IMR-90 (cell line): ENCODE data around the gene IL13. TPM values are rescaled to one million over a fixed set of nuclear protein-coding genes. Genes with fewer than 3 reads are reported as not detected.

Experiments used
- ATAC-seq: fragments of 200-7000 bp; cut with Tn5 transposase; 2 replicates; pipeline ENCODE4 v1.9.1; 2020; ENCODE audit warnings: low read depth, mild to moderate bottlenecking, moderate library complexity
- BruUV-seq: library from RNA; stranded (reverse); fragments of 400-500 nt; replicated peaks from 2 replicates; lab custom pipeline; 2021; lab: Mats Ljungman, UMichigan
- CTCF ChIA-PET: fragments of 300-600 bp; formaldehyde crosslinking; extraction: SDS; loops from one replicate; lab custom pipeline; 2021; ENCODE audit warnings: antibody characterized with exemption; lab: Yijun Ruan, JAX
- POLR2A ChIA-PET: fragments of 300-600 bp; sonication (Branson Sonifier 250); formaldehyde crosslinking; loops from one replicate; lab custom pipeline; 2022; ENCODE audit warnings: antibody characterized with exemption; ENCODE audit not compliant: unreplicated experiment; lab: Charles Lee
- DNase-seq: peaks from one replicate; pipeline ENCODE4 v3.0.0; 2013
- H2AFZ ChIP-seq: replicated peaks from 2 replicates; pipeline ENCODE3; 2013; ENCODE audit warnings: low read length, mild to moderate bottlenecking; ENCODE audit not compliant: poor library complexity
- H2AK5ac ChIP-seq: 2 replicates; pipeline ENCODE4 v1.6.1; 2013; ENCODE audit warnings: low read depth, low read length, inconsistent platforms
- H2AK9ac ChIP-seq: replicated peaks from 2 replicates; pipeline ENCODE3; 2013; ENCODE audit warnings: mild to moderate bottlenecking, low read depth, low read length, moderate library complexity; ENCODE audit not compliant: poor library complexity
- H2BK120ac ChIP-seq: 2 replicates; pipeline ENCODE4 v1.6.1; 2013; ENCODE audit warnings: low read depth, low read length, inconsistent platforms
- H2BK15ac ChIP-seq: 3 replicates; pipeline ENCODE4 v1.6.1; 2013; ENCODE audit warnings: low read depth, low read length, inconsistent platforms
- H2BK20ac ChIP-seq: 2 replicates; pipeline ENCODE4 v1.6.1; 2013; ENCODE audit warnings: low read depth, mild to moderate bottlenecking, inconsistent platforms, low read length, moderate library complexity
- H2BK5ac ChIP-seq: 2 replicates; pipeline ENCODE4 v1.6.1; 2013; ENCODE audit warnings: mild to moderate bottlenecking, low read depth, low read length, inconsistent platforms; ENCODE audit not compliant: poor library complexity, severe bottlenecking
- H3K14ac ChIP-seq: replicated peaks from 2 replicates; pipeline ENCODE4 v1.6.1; 2013; ENCODE audit warnings: low read depth, low read length, inconsistent platforms
- H3K18ac ChIP-seq: 2 replicates; pipeline ENCODE4 v1.6.1; 2013; ENCODE audit warnings: low read depth, low read length, control low read depth
- H3K23ac ChIP-seq: 2 replicates; pipeline ENCODE4 v1.6.1; 2013; ENCODE audit warnings: low read depth, low read length, inconsistent platforms
- H3K27ac ChIP-seq: 2 replicates; pipeline ENCODE4 v1.5.1; 2013; ENCODE audit warnings: mild to moderate bottlenecking, control low read depth, low read length; ENCODE audit not compliant: insufficient read depth
- H3K27me3 ChIP-seq: 2 replicates; pipeline ENCODE4 v1.6.1; 2013; ENCODE audit warnings: low read length; ENCODE audit not compliant: control insufficient read depth, insufficient read depth
- H3K36me3 ChIP-seq: 2 replicates; pipeline ENCODE4 v1.6.1; 2013; ENCODE audit warnings: low read length, mixed read lengths; ENCODE audit not compliant: control insufficient read depth, insufficient read depth
- H3K4ac ChIP-seq: 2 replicates; pipeline ENCODE4 v1.6.1; 2013; ENCODE audit warnings: low read depth, low read length, inconsistent platforms
- H3K4me1 ChIP-seq: 2 replicates; pipeline ENCODE4 v1.6.1; 2013; ENCODE audit warnings: low read length, mixed read lengths; ENCODE audit not compliant: control insufficient read depth, insufficient read depth
- H3K4me2 ChIP-seq: 2 replicates; pipeline ENCODE4 v1.6.1; 2013; ENCODE audit warnings: low read depth, mild to moderate bottlenecking, control low read depth, low read length, moderate library complexity
- H3K4me3 ChIP-seq: 2 replicates; pipeline ENCODE4 v1.5.1; 2013; ENCODE audit warnings: low read depth, mild to moderate bottlenecking, control low read depth, low read length, moderate library complexity; ENCODE audit not compliant: insufficient read depth
- H3K56ac ChIP-seq: 2 replicates; pipeline ENCODE4 v1.6.1; 2013; ENCODE audit warnings: low read length, inconsistent platforms; ENCODE audit not compliant: insufficient read depth; ENCODE audit errors: extremely low read depth
- H3K79me1 ChIP-seq, 2 experiments: 2 replicates each; pipeline ENCODE4 v1.6.1; 2013; ENCODE audit warnings: low read length in 2 of 2, inconsistent platforms in 1 of 2, low read depth in 1 of 2
- H3K9ac ChIP-seq: 2 replicates; pipeline ENCODE4 v1.6.1; 2013; ENCODE audit warnings: low read depth, low read length, control low read depth
- H3K9me1 ChIP-seq: 2 replicates; pipeline ENCODE4 v1.6.1; 2013; ENCODE audit warnings: low read length, inconsistent platforms; ENCODE audit not compliant: insufficient read depth
- H3K9me3 ChIP-seq: 2 replicates; pipeline ENCODE4 v1.6.1; 2013; ENCODE audit warnings: low read length; ENCODE audit not compliant: control insufficient read depth, insufficient read depth
- H4K20me1 ChIP-seq: 2 replicates; pipeline ENCODE4 v1.6.1; 2013; ENCODE audit warnings: low read length, inconsistent platforms; ENCODE audit not compliant: insufficient read depth
- H4K5ac ChIP-seq: 2 replicates; pipeline ENCODE4 v1.6.1; 2013; ENCODE audit warnings: mild to moderate bottlenecking, low read depth, low read length, control low read depth
- H4K8ac ChIP-seq, 2 experiments: 2 replicates each; pipeline ENCODE4 v1.6.1; 2013; ENCODE audit warnings: low read depth in 2 of 2, low read length in 2 of 2, control low read depth in 1 of 2, inconsistent platforms in 1 of 2
- H4K91ac ChIP-seq: 2 replicates; pipeline ENCODE4 v1.6.1; 2013; ENCODE audit warnings: low read depth, low read length, inconsistent platforms; ENCODE audit not compliant: insufficient read depth
- BHLHE40 ChIP-seq: fragments of 150-350 bp; IDR thresholded peaks from 2 replicates; pipeline ENCODE4 v1.6.1; 2016; ENCODE audit warnings: mild to moderate bottlenecking, low read depth, low read length
- CHD1 ChIP-seq: IDR thresholded peaks from 2 replicates; pipeline ENCODE4 v1.6.1; 2012; ENCODE audit warnings: low read depth, low read length, improper control_type of control experiment
- FOS ChIP-seq: fragments of 150-350 bp; IDR thresholded peaks from 2 replicates; pipeline ENCODE4 v1.6.1; 2016; ENCODE audit warnings: low read depth, low read length
- MAZ ChIP-seq: IDR thresholded peaks from 2 replicates; pipeline ENCODE4 v1.6.1; 2012; ENCODE audit warnings: low read depth, mild to moderate bottlenecking, low read length, improper control_type of control experiment, moderate library complexity, borderline replicate concordance
- MXI1 ChIP-seq: IDR thresholded peaks from 2 replicates; pipeline ENCODE4 v1.6.1; 2012; ENCODE audit warnings: low read depth, mild to moderate bottlenecking, low read length, moderate library complexity, borderline replicate concordance
- NFE2L2 ChIP-seq: fragments of 150-350 bp; IDR thresholded peaks from 2 replicates; pipeline ENCODE4 v1.6.1; 2016; ENCODE audit warnings: low read depth, mild to moderate bottlenecking, low read length
- POLR2A ChIP-seq: IDR thresholded peaks from 2 replicates; pipeline ENCODE4 v1.6.1; 2012; ENCODE audit warnings: mild to moderate bottlenecking, low read depth, low read length
- RAD21 ChIP-seq: IDR thresholded peaks from 2 replicates; pipeline ENCODE4 v1.6.1; 2012; ENCODE audit warnings: low read length, improper control_type of control experiment
- RCOR1 ChIP-seq: IDR thresholded peaks from 2 replicates; pipeline ENCODE4 v1.6.1; 2012; ENCODE audit warnings: mild to moderate bottlenecking, low read length, improper control_type of control experiment; ENCODE audit not compliant: insufficient replicate concordance
- RFX5 ChIP-seq: IDR thresholded peaks from 2 replicates; pipeline ENCODE4 v1.8.0; 2012; ENCODE audit warnings: low read depth, mild to moderate bottlenecking, low read length, moderate library complexity
- SMC3 ChIP-seq: fragments of 150-350 bp; IDR thresholded peaks from 2 replicates; pipeline ENCODE4 v1.6.1; 2016; ENCODE audit warnings: low read depth, mild to moderate bottlenecking, antibody characterized with exemption, low read length, moderate library complexity
- WGBS, 2 experiments: methylation state at CpG; one replicate each; pipeline versions ENCODE4 v1.1.5 to v1.1.7; 2013; ENCODE audit warnings: missing lambda C conversion rate in 2 of 2; ENCODE audit not compliant: insufficient read length in 1 of 2; ENCODE audit errors: extremely low coverage in 2 of 2; 5-methylcytosine and 5-hydroxymethylcytosine counted together
- dilution Hi-C: fragments of 300-500 bp; cut with HindIII; formaldehyde crosslinking; loops from one replicate; pipeline ENCODE4 v1.14.3; 2018; ENCODE audit warnings: low sequenced_read_pairs; ENCODE audit not compliant: unreplicated experiment
- in situ Hi-C: fragments of 300-500 bp; cut with MboI; formaldehyde crosslinking; loops from 3 replicates; pipeline ENCODE4 v1.14.3; 2019; ENCODE audit warnings: low sequenced_read_pairs, inconsistent platforms, mixed read lengths
- intact Hi-C: fragments of 100-400 bp; cut with micrococcal nuclease; formaldehyde crosslinking; loops from 2 replicates; pipeline ENCODE4 v1.10.0; 2022
- polyA plus RNA-seq, 3 experiments: library from polyadenylated mRNA; depleted of rRNA; stranded (reverse); fragments of >200 nt; gene quantifications; 2 replicates each; pipeline ENCODE4 v1.2.3, GENCODE V29; 2012; ENCODE audit warnings: low replicate concordance in 1 of 3
- total RNA-seq: library from RNA; depleted of rRNA; stranded (reverse); fragments of >200 nt; gene quantifications from 2 replicates; pipeline ENCODE4 v1.2.3, GENCODE V29; 2012
- TF ChIP-seq, protein P1 (sequence below): fragments of 150-350 bp; IDR thresholded peaks from 2 replicates; pipeline ENCODE4 v1.6.1; 2016; ENCODE audit warnings: low read depth, mild to moderate bottlenecking, low read length, moderate library complexity, borderline replicate concordance
- TF ChIP-seq, protein P2 (sequence below): fragments of 150-350 bp; IDR thresholded peaks from 2 replicates; pipeline ENCODE4 v1.6.1; 2017; ENCODE audit warnings: mild to moderate bottlenecking, antibody characterized with exemption, low read length, low read depth
- TF ChIP-seq, protein P3 (sequence below): conservative IDR thresholded peaks from 2 replicates; pipeline ENCODE4 v1.5.1; 2012; ENCODE audit warnings: mild to moderate bottlenecking, low read depth, low read length, improper control_type of control experiment

IL13 gene
- total and polyA plus RNA-seq, 2 of the 4 experiments (the other 2 are of a cell fraction): not detected

DNA sequence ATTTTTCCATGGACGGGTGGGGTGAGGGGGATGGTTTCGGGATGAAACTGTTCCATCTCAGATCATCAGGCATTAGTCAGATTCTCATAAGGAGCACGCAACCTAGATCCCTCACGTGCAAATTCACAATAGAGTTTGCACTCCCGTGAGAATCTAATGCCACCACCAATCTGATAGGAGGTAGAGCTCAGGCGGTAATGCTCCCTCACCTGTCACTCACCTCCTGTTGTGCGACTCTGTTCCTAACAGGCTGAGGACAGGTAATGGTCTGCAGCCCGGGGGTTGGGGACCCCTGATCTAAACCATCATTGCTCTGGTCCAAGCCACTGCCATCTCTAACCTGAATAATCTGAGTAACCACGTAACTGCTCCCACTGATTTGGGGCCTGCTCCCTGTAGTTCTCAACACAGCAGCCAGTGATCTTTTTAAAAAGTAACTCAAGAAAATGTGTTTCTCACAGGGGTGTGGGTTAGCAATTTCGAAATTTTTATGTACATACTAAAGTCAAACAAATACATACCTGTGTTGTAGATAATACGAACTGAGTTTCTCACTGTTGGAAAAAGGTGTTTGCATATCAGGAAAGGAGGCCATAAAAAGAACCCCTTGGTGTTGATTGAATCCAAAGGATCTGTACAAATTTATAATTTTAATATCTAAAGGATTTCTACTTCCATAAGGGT is 11.2 kb upstream of the IL13 start:
- no TSS peak for BruUV-seq
- Histone ChIP-seq H2BK15ac (no peak overlapping the region), H3K4ac (no peak overlapping the region), H3K14ac (no peak overlapping the region), H3K4me3 (no peak overlapping the region), H3K27ac (no peak overlapping the region), H2BK120ac (no peak overlapping the region), H3K4me2 (no peak overlapping the region), H4K20me1 (no peaks in the 10 kb centered on the region), H3K4me1 (no peaks in the 10 kb centered on the region), H4K5ac (no peak overlapping the region), H4K91ac (no peak overlapping the region), H3K36me3 (peaks cover 7% of the 10 kb centered on the region), H2AK5ac (no peak overlapping the region), H2AFZ (no peak overlapping the region), H4K8ac (no peak overlapping the region), H3K79me1 (no peaks in the 10 kb centered on the region), H3K56ac (no peak overlapping the region), H3K9me1 (no peaks in the 10 kb centered on the region; the same call in 1 of the 2 replicates), H3K23ac (no peak overlapping the region), H3K27me3 (no peaks in the 10 kb centered on the region), H3K9me3 (peaks cover 8% of the 10 kb centered on the region; the same call in 1 of the 2 replicates), H2AK9ac (no peak overlapping the region), H2BK5ac (no peak overlapping the region), H2BK20ac (no peak overlapping the region), H3K9ac (no peak overlapping the region), H3K18ac (no peak overlapping the region)
- in situ Hi-C loops: no loop called here
- POLR2A ChIA-PET: no interaction called here
- no CpG with 5 or more reads among the region's 11 CpGs for WGBS, 2 experiments
- intact Hi-C loops: no loop called here
- dilution Hi-C loops: no loop called here
- TF ChIP-seq MAZ (no peak), FOS (no peak), RFX5 (no peak), CHD1 (no peak), NFE2L2 (no peak), MXI1 (no peak), RCOR1 (no peak), SMC3 (no peak), BHLHE40 (no peak), RAD21 (no peak), POLR2A (no peak)
- TF ChIP-seq, protein P1, sequence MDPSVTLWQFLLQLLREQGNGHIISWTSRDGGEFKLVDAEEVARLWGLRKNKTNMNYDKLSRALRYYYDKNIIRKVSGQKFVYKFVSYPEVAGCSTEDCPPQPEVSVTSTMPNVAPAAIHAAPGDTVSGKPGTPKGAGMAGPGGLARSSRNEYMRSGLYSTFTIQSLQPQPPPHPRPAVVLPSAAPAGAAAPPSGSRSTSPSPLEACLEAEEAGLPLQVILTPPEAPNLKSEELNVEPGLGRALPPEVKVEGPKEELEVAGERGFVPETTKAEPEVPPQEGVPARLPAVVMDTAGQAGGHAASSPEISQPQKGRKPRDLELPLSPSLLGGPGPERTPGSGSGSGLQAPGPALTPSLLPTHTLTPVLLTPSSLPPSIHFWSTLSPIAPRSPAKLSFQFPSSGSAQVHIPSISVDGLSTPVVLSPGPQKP: no peak
- TF ChIP-seq, protein P2, sequence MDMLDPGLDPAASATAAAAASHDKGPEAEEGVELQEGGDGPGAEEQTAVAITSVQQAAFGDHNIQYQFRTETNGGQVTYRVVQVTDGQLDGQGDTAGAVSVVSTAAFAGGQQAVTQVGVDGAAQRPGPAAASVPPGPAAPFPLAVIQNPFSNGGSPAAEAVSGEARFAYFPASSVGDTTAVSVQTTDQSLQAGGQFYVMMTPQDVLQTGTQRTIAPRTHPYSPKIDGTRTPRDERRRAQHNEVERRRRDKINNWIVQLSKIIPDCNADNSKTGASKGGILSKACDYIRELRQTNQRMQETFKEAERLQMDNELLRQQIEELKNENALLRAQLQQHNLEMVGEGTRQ: no peak
- TF ChIP-seq, protein P3, sequence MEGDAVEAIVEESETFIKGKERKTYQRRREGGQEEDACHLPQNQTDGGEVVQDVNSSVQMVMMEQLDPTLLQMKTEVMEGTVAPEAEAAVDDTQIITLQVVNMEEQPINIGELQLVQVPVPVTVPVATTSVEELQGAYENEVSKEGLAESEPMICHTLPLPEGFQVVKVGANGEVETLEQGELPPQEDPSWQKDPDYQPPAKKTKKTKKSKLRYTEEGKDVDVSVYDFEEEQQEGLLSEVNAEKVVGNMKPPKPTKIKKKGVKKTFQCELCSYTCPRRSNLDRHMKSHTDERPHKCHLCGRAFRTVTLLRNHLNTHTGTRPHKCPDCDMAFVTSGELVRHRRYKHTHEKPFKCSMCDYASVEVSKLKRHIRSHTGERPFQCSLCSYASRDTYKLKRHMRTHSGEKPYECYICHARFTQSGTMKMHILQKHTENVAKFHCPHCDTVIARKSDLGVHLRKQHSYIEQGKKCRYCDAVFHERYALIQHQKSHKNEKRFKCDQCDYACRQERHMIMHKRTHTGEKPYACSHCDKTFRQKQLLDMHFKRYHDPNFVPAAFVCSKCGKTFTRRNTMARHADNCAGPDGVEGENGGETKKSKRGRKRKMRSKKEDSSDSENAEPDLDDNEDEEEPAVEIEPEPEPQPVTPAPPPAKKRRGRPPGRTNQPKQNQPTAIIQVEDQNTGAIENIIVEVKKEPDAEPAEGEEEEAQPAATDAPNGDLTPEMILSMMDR: no peak
- DNase-seq: no peak
- no peak for ATAC-seq
- CTCF ChIA-PET: no interaction called here
